ENCODE data around the gene CCDC15. TPM values are rescaled to one million over a fixed set of nuclear protein-coding genes. Genes with fewer than 3 reads are reported as not detected.

The CCDC15 gene
- total and polyA plus RNA-seq, 2 experiments from 2014 or later = 2.9 to 3.3 TPM

DNA sequence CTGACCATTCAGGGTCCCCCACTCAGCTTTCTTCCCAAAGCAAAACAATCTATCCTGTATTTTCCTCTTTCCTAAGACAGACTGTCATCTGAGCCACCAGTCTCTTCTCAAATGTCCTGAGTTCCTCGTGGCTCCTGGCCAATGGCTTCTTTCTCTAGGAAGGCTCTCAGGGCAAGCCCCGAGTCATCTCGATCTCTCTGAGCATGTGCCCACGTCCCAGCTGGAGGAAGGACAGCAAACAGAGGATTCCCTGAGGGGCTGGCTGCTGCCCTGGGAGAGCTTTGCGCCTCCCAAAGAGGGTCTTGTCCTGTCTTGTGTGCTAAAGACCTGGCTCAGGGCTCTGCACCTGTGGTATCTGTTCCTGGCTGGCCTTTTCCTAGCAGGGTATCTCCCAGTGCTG is 117.4 kb downstream of the CCDC15 start:
- H3K27me3 ChIP-seq (ENCODE audit: insufficient read depth) = 0 out of 2 replicates have a peak, but pooled peaks cover under 1% of the 10 kb centered on the region
- H3K27ac ChIP-seq (ENCODE audit: low read depth) = no peak overlapping the region
- H3K4me3 ChIP-seq = no peak overlapping the region
- TF ChIP-seq NANOG (IDR thresholded peaks at IDR 0.05; ENCODE audit: borderline replicate concordance) (no peak), CTCF (conservative IDR thresholded peaks at IDR 0.05; ENCODE audit: low read depth in 2 of 2) (no peak), ZNF331 (CRISPR knock-in tag; IDR thresholded peaks at IDR 0.05; ENCODE audit: low read depth) (no peak), EZH2phosphoT487 (IDR thresholded peaks at IDR 0.05; ENCODE audit: unreplicated experiment) (no peak), ZNF114 (CRISPR knock-in tag; IDR thresholded peaks at IDR 0.05) (no peak), JUNB (IDR thresholded peaks at IDR 0.05; ENCODE audit: unreplicated experiment) (no peak), STAT1 (IDR thresholded peaks at IDR 0.05; ENCODE audit: unreplicated experiment) (no peak)
- TF ChIP-seq, protein P1, sequence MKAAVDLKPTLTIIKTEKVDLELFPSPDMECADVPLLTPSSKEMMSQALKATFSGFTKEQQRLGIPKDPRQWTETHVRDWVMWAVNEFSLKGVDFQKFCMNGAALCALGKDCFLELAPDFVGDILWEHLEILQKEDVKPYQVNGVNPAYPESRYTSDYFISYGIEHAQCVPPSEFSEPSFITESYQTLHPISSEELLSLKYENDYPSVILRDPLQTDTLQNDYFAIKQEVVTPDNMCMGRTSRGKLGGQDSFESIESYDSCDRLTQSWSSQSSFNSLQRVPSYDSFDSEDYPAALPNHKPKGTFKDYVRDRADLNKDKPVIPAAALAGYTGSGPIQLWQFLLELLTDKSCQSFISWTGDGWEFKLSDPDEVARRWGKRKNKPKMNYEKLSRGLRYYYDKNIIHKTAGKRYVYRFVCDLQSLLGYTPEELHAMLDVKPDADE (IDR thresholded peaks at IDR 0.05) = no peak
- H3K36me3 ChIP-seq (ENCODE audit: insufficient read depth) = no peaks in the 10 kb centered on the region
- no peak overlapping the region for H3K4me2 ChIP-seq
- H3K9me2 ChIP-seq (ENCODE audit: insufficient read depth) = no peaks in the 10 kb centered on the region
- DNase-seq (ENCODE audit: low spot score) = no peak
- no peak overlapping the region for H3K4me3 Mint-ChIP-seq
- H3K4me1 ChIP-seq (ENCODE audit: insufficient read depth) = no peaks in the 10 kb centered on the region
- ATAC-seq = no peak
- H3K9me3 Mint-ChIP-seq = no peaks in the 10 kb centered on the region
- H3K27me3 Mint-ChIP-seq (ENCODE audit: insufficient read depth, low read depth, poor library complexity) = peaks cover 16% of the 10 kb centered on the region
- no peaks in the 10 kb centered on the region for H3F3A ChIP-seq (replicated peaks; ENCODE audit: low read depth)
- H3K36me3 Mint-ChIP-seq (ENCODE audit: low read depth) = no peaks in the 10 kb centered on the region
- H3K4me1 Mint-ChIP-seq = peaks cover 21% of the 10 kb centered on the region
- H4K20me1 ChIP-seq (replicated peaks; ENCODE audit: insufficient read depth) = no peaks in the 10 kb centered on the region
- H3K27ac Mint-ChIP-seq = no peak overlapping the region
- no peak overlapping the region for H2AFZ ChIP-seq
- no peaks in the 10 kb centered on the region for H3K79me2 ChIP-seq (replicated peaks; ENCODE audit: insufficient read depth)

GRCh38 chr11:125071846-125072217 is 117.8 kb downstream of the CCDC15 start:
- no peak overlapping the region for H3K4me2 ChIP-seq
- peaks cover 16% of the 10 kb centered on the region for H3K27me3 Mint-ChIP-seq (ENCODE audit: insufficient read depth, low read depth, poor library complexity)
- no peaks in the 10 kb centered on the region for H3F3A ChIP-seq (replicated peaks; ENCODE audit: low read depth)
- H3K9me3 Mint-ChIP-seq = no peaks in the 10 kb centered on the region
- no peak overlapping the region for H3K27ac Mint-ChIP-seq
- DNase-seq (ENCODE audit: low spot score) (no peak), ATAC-seq (no peak)
- H3K27me3 ChIP-seq (ENCODE audit: insufficient read depth) = no peaks in the 10 kb centered on the region
- H3K27ac ChIP-seq (ENCODE audit: low read depth) = no peak overlapping the region
- no peak overlapping the region for H3K4me3 Mint-ChIP-seq
- no peaks in the 10 kb centered on the region for H3K36me3 ChIP-seq (ENCODE audit: insufficient read depth)
- no peaks in the 10 kb centered on the region for H3K4me1 ChIP-seq (ENCODE audit: insufficient read depth)
- H4K20me1 ChIP-seq (replicated peaks; ENCODE audit: insufficient read depth) = no peaks in the 10 kb centered on the region
- H3K36me3 Mint-ChIP-seq (ENCODE audit: low read depth) = no peaks in the 10 kb centered on the region
- H2AFZ ChIP-seq = no peak overlapping the region
- H3K4me1 Mint-ChIP-seq = peaks cover 21% of the 10 kb centered on the region
- no peaks in the 10 kb centered on the region for H3K79me2 ChIP-seq (replicated peaks; ENCODE audit: insufficient read depth)
- no peaks in the 10 kb centered on the region for H3K9me2 ChIP-seq (ENCODE audit: insufficient read depth)
- no peak overlapping the region for H3K4me3 ChIP-seq
- no peak for TF ChIP-seq ZNF462 (CRISPR knock-in tag; IDR thresholded peaks at IDR 0.05)
- no peak for TF ChIP-seq EZH2phosphoT487 (IDR thresholded peaks at IDR 0.05; ENCODE audit: unreplicated experiment)
- TF ChIP-seq CREB1 (CRISPR knock-in tag; IDR thresholded peaks at IDR 0.05; ENCODE audit: low read depth) = no peak
- no peak for TF ChIP-seq ZNF331 (CRISPR knock-in tag; IDR thresholded peaks at IDR 0.05; ENCODE audit: low read depth)
- no peak for TF ChIP-seq ZNF114 (CRISPR knock-in tag; IDR thresholded peaks at IDR 0.05)
- no peak for TF ChIP-seq NANOG (IDR thresholded peaks at IDR 0.05; ENCODE audit: borderline replicate concordance)
- no peak for TF ChIP-seq EZH2 (IDR thresholded peaks at IDR 0.05; ENCODE audit: low read depth, unreplicated experiment)
